ENCODE measurements around the gene VSIG10. TPM values are rescaled to one million over a fixed set of nuclear protein-coding genes. Genes with fewer than 3 reads are reported as not detected.

VSIG10 gene
- total RNA-seq, 1 experiment from 2014 or later: 12.7 TPM

DNA sequence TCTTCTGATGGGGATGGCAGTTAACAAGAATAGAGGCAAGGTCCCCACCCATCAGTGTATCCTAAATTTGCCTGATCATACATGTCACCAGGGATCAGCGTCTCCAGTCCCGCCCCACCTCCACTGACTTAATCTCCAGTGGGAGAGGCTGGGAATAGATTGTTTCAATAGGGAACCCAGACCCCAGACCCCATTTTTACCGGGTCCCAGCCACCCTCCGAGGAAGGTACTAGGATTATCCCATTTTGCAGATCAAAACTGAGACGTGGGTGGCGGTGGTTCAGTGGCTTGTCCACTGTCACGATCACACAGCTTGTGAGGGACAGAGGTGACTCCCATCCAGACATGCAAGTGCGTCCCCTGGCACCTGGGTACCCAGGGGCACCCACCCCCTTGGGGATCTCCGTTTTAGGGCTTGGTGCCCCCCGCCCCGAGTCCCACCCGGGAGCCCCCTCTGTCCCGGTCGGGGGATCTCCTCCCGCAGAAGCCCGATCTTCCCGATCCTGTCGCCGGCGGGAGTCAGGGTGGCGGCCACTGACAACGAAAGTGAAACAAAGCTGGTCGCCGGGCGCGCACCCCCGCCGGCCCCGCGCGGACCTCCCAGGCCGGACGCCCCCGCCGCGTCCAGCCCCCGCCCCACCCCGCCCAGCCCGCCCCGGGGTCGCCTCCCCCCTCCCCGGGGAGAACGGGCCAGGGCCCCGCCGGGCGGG lies 43.4 kb downstream of the VSIG10 start:
- no peak for DNase-seq (ENCODE audit: low spot score)

DNA sequence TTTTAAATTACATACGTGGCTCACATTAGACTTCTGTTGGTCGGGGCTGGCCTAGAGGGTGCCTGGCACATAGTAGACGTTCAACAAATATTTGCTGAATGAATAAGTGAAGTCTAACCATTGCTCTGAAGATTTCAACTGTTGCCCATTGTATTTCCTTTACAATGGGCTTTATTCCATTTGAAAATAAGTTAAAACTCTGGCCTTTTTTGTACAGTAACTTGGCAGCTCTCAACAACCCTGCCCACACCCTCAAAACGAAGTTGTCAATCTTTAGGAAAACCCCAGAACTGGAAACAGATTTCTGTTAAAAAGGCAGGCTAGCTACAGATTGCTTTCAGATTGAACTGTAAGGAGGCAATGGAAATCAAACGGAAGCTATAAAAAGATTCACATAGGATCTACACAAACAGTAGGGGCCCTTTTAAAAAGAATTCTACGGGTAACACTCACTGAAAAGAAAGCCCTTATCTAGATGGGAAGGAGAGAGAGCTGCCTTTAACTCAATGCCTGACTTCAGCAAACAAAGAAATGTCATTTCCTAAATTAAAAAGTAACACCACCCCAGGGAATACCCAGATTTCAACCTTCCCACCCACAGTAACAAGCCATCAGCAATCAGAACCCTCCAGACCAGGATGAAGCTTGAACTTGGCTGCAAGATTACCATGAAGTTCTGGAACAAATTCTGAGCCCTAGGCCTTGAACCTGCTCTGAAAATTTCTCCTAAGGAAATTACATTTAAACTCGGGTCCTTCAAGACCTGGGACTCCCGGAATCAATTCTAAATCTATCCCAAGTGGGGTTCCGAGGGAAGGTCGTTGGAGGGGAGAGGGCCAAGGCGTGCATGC lies 44.2 kb downstream of the VSIG10 start:
- no peak for DNase-seq (ENCODE audit: low spot score)

GRCh38 chr12:118058881-118059280 lies 44.9 kb downstream of the VSIG10 start:
- no peak for DNase-seq (ENCODE audit: low spot score)

DNA sequence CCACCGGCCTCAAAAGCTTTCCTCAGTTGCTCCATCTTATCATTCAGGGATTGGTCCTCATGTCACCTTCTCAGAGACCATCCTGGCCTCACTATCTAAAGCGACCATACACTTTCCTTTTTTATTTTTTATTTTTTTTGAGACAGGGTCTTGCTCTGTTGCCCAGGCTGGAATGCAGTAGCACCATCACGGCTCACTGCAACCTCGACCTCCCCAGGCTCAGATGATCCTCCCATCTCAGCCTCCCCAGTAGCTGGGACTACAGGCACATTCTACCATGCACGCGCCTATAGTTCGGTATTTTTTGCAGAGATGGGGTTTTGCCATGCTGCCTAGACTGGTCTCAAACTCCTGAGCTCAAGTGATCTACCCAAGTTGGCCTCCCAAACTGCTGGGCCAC lies 45.6 kb downstream of the VSIG10 start:
- no peak for DNase-seq (ENCODE audit: low spot score)

DNA sequence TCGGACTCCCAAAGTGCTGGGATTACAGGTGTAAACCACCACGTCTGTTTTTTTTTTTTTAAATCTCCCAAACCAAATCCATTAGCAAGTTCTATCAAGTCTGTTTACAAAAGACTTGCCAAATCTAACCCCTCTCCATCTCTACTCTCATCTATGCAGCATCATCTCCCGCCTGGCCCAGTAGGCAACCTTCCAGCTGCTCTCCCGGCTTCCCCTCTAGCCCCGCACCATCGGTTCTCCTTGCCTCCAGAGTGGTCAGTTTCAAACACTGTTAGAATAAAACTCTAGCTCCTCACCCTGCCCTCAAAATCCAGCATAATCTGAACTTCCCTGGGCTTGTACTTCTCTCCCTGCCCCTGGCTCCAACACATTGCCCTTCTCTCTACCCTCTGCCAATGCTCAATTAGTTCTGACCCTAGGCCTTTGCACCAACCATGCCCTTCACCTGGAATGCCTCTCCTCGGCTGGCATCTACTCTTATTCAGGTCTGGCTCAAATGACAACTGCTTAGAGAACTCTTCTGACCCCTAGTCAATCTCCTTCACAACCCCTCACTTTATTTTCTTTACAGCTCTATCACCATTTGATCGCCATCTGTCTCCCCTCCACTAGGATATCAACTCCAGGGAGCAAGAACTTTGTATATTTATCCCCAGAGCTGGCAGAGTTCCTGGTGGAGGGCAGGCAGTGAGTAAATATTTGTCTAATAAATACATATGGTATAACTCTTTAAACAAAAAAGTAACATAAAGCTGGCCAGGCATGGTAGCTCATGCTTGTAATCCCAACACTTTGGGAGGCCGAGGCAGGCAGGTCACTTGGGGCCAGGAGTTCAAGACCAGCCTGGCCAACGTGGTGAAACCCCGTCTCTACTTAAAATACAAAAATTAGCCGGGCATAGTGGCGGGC lies 47.7 kb downstream of the VSIG10 start:
- DNase-seq (ENCODE audit: low spot score): peak; percentile 22

GRCh38 chr12:118055144-118055557 lies 48.7 kb downstream of the VSIG10 start:
- DNase-seq (ENCODE audit: low spot score): peak; percentile 74

DNA sequence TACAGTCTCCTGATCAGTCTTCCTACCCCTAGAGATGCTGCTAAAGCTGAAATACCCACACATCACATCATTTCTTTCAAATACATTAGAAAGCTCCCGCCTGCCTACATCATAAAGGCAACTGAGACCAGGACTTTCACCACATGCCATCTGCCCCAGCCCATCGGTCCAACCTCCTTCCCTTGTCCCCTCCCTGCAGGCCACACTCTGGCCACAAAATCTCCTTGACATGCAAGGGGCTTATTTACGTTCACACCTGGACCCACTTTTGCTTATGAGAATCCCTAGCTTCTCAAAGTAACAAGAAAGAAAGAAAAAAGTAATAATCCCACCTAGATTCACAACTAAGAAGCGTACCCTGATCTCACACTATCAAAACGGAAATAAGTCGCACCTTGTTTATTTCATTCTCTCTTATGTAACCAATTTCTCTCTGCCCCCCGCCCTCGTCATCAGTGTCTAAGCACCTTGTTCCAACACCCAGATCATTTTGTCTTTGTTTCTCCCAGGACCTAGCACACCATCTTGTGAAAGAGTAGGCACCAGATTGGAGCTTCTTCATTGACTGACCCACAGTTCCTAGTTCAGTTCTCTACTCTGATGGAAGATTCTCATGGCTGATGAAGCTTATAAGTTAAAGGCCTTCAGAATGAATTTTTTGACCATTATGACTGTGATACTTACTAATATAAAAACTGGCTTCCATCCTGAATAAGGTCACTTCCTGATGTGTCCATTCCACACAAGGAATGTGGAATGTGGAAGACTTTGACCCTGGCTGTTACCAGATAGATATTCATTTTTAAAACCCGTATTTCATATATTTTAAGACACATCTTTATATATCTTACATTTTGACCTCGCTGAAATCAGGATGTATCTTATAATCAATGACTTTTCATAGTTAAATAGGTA lies 50.5 kb downstream of the VSIG10 start:
- no peak for DNase-seq (ENCODE audit: low spot score)

DNA sequence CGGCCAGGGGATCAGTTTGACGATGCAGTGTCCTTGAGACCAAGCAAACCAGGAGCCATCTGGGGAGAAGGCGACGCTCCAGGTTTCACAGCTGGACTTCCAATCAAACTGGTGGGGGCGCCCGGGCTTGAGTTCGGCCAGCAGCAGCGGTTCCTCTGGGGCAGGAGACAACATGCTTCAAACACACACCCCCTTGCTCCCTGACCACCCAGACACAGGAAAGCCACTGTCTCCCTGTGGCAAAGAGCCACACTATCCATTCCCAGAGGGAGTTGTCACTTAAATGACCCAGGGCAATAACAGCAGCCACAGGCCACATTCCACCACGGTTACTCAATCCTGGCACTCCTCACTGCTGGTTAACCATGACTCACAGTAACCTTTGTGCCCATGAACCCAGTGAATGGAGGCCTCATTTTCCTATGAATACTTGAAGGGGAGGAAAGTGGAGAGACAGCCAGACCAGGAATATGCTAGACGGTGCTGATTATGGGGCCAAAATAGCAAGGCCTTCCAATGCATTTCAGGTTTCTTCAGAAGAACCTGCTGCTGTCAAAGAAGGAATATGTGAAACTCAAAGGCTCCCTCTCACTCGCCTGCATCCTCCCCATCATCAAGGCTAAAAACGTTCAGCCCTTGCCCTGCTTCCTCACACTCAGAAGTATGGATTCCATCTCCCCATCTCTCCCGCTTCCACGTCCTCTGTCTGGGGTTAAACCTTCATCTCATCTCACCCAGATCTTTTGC lies 51.3 kb downstream of the VSIG10 start:
- DNase-seq (ENCODE audit: low spot score): peak; percentile 99

GRCh38 chr12:118050972-118051910 lies 52.6 kb downstream of the VSIG10 start:
- no peak for DNase-seq (ENCODE audit: low spot score)

DNA sequence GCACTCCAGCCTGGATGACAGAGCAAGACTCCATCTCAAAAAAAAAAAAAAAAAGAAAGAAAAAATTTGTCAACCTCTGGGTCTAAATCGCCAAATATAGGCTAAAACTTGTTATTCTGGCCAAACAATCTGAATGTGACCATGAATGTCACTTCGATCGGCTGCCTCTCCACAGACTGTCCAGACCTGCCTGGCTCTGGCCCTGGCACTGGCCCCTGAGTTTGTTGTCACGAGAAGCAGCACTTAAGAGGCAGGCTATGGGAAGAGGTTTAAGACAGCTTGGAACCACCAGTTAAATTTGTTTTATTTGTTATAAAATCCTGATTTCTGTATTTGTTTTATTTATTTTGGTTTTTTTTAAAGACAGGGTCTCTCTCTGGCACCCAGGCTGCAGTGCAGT lies 57.4 kb downstream of the VSIG10 start:
- DNase-seq (ENCODE audit: low spot score): no peak

DNA sequence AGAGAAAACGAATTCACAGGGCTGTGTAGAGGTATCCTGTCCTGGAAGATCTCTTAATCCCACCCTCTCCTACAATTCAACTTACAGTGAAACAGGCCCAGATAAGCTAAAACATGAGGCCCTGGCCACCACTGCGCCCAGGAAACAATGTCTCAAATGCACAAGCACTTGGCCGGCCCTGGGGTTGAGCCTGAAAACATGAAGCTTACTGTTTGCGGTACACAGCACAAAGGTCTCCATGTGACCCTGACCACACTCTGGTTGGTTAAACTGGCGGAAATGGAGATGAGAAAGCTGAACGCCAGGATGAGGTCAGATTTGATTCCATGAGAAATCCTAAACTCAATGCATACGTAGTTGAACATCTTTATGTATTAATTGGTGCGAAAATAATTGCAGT lies 59.2 kb downstream of the VSIG10 start:
- DNase-seq (ENCODE audit: low spot score): no peak

GRCh38 chr12:118044075-118044474 lies 59.7 kb downstream of the VSIG10 start:
- DNase-seq (ENCODE audit: low spot score): no peak

GRCh38 chr12:118042091-118042490 lies 61.7 kb downstream of the VSIG10 start:
- no peak for DNase-seq (ENCODE audit: low spot score)

DNA sequence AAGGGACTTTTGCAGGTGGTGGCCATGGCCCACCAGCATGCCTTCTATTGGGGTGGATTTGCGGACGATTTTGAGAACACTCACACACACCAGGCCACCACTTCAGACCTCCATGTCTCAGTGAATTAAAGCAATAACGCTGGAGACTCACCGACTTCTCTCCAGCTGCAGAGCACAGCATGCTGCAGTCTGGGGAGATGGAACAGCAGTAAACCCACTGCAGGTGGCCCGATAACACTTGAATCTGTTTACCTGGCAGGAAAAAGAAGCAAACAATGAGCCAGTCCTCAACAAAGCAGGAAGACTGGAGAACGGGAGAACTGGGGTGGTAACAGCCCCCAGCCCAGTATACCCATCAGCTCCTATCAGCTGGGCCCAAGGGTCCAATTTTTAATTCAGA lies 65.7 kb downstream of the VSIG10 start:
- no peak for DNase-seq (ENCODE audit: low spot score)

GRCh38 chr12:118036672-118037411 lies 67.0 kb downstream of the VSIG10 start:
- no peak for DNase-seq (ENCODE audit: low spot score)

DNA sequence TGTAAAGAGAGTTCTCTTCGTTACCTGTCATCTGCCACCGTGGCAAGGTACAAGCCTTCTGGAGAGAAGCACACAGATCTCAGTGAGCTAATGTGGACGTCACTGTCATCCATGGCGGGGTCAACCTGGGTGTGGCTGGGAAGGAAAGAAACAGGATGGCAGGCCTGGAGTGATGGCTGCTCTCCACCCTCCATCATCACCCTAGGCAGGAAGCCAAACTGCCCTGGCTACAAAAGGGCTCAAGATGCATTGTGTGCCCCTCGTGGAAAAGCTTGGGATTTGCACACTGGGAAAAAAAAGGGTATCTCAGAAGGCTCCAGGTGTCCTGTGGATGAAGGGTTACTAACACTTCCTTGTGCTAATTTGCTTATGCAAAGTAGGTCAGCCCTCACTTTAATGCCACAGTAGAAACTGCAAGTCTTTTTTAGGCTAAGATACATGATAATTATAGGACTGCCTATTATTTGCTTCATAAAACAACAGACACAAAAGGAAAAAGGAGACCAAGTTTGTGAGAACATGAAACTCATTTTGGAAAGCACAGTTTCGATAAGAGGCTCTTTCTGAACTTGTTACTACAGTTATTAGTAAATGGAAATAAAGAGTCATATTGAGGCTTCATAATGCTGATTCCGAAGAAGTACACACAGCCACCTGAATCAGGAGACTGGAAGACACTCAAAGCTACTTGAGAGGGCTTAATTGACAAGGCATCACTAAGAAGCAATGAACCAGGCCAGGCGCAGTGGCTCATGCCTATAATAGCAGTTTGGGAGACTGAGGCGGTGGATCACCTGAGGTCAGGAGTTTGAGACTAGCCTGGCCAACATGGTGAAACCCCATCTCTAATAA lies 68.4 kb downstream of the VSIG10 start:
- peak; percentile 47 for DNase-seq (ENCODE audit: low spot score)

DNA sequence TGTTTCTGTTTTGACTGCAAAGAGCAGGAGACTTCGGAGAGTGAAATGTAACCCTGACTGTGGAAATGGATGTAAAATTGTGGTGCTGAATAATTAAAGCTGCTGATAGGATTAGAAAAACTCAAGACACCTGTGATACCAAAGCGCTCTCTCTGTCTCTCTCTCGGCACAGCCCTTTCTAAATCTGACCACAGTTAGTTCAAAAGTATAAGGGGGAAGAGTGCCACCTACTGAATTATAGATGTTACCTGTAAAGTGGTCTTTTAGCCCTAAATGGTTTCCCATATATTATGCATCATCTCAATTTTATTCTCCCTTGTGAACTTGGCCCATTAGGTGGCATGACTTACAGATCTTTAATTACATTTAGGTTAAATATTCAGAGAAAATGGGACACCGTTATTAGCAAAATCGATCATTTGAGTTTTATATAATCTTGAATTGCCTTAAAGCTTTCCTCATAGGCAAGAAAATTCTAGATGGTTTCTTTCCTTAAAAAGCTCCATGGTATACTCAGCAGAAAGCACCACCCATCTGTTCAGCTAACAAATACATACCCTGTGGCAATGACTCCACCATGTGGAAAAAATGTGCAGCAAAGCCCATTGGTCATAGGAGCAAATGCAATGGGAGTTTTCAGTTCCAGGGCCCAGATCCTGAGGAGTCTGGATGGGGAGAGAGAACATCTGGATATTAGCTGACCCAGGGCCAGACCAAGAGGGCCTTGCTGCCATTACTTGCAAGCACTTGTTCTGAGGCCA lies 69.2 kb downstream of the VSIG10 start:
- DNase-seq (ENCODE audit: low spot score): peak; percentile 44
